Ascending aorta (tissue), 2 donors: ENCODE data around the gene ZC3H13. TPM values are rescaled to one million over a fixed set of nuclear protein-coding genes. Genes with fewer than 3 reads are reported as not detected.

ENCODE experiments used
- DNase-seq, 2 donors: peaks; one replicate each; pipeline ENCODE4 v3.0.0-alpha.2; 2019; ENCODE audit warnings: low spot score in 2 of 2
- H3K27ac ChIP-seq, 2 donors: fragments of 200-600 bp; sonication (generic); one replicate each; pipeline ENCODE4 v1.5.1; 2016 to 2017; ENCODE audit warnings: mild to moderate bottlenecking in 1 of 2
- H3K27me3 ChIP-seq: fragments of 200-600 bp; sonication (generic); one replicate; pipeline ENCODE4 v1.5.1; 2017
- H3K36me3 ChIP-seq, 2 donors: fragments of 200-600 bp; sonication (generic); one replicate each; pipeline ENCODE4 v1.5.1; 2016
- H3K4me1 ChIP-seq, 2 donors: fragments of 200-600 bp; sonication (generic); one replicate each; pipeline ENCODE4 v1.5.1; 2016 to 2017; ENCODE audit warnings: mild to moderate bottlenecking in 1 of 2
- H3K4me3 ChIP-seq, 2 donors: fragments of 200-600 bp; sonication (generic); one replicate each; pipeline ENCODE4 v1.5.1; 2016 to 2017; ENCODE audit warnings: mild to moderate bottlenecking in 1 of 2
- H3K9me3 ChIP-seq, 2 donors: fragments of 200-600 bp; sonication (generic); one replicate each; pipeline ENCODE4 v1.5.1; 2016
- intact Hi-C: fragments of 100-400 bp; cut with DNase I; formaldehyde crosslinking; loops from one replicate; pipeline ENCODE4 v1.15.1; 2023
- total RNA-seq: library from RNA; depleted of rRNA; stranded (reverse); fragments of >200 nt; gene quantifications from one replicate; pipeline ENCODE4 v1.1.0, GENCODE V29; 2016
- TF ChIP-seq, protein P1 (sequence below), 3 experiments: fragments of 200-600 bp in 2 of 3; fragments of 450-650 bp in 1 of 3; sonication (generic) in 2 of 3; IDR thresholded peaks; one replicate each; pipeline ENCODE4 v1.5.1; 2016 to 2019; ENCODE audit warnings: antibody characterized with exemption in 3 of 3, mild to moderate bottlenecking in 1 of 3, moderate library complexity in 1 of 3

The ZC3H13 gene
- total RNA-seq, 1 donor from 2014 or later = 25.8 TPM

DNA sequence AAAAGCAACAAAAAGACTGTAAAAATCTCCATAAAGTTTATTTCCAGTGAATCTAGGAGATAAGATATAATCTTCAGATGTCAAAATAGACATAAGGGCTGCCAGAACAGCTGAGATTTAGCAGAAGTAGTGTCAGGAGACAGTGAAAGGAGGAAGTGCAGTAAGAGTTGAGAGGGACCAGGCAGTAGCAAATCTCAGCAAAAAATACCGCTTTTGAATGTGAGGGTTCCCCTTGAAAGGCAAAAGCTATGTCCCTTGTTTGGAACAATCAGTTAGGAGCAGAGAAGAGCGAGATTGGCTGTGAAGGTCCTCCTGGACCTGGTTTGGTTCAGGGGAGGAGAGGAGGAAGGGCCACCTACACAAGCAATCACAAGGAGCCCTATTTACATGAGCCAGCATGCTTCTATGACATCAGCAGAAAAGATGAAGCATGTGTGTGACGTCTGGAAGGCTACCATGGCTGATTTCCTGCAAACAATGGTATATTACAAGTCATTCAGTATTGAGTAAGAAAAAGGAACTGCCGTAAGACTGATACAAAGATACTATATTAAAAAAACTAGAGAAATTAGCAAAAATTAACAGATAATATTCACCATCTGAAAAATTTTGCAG is 102.1 kb downstream of the ZC3H13 start:
- TF ChIP-seq, protein P1, sequence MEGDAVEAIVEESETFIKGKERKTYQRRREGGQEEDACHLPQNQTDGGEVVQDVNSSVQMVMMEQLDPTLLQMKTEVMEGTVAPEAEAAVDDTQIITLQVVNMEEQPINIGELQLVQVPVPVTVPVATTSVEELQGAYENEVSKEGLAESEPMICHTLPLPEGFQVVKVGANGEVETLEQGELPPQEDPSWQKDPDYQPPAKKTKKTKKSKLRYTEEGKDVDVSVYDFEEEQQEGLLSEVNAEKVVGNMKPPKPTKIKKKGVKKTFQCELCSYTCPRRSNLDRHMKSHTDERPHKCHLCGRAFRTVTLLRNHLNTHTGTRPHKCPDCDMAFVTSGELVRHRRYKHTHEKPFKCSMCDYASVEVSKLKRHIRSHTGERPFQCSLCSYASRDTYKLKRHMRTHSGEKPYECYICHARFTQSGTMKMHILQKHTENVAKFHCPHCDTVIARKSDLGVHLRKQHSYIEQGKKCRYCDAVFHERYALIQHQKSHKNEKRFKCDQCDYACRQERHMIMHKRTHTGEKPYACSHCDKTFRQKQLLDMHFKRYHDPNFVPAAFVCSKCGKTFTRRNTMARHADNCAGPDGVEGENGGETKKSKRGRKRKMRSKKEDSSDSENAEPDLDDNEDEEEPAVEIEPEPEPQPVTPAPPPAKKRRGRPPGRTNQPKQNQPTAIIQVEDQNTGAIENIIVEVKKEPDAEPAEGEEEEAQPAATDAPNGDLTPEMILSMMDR (IDR thresholded peaks at IDR 0.05) = no peak
- no peaks in the 10 kb centered on the region for H3K27me3 ChIP-seq
- H3K9me3 ChIP-seq = no peaks in the 10 kb centered on the region
- intact Hi-C loops = no loop called here
- peaks cover 0 to 3% of the 10 kb centered on the region in 2 donors for H3K36me3 ChIP-seq
- no peaks in the 10 kb centered on the region for H3K4me1 ChIP-seq
- no peak overlapping the region for H3K4me3 ChIP-seq
- no peak for DNase-seq
- no peak overlapping the region for H3K27ac ChIP-seq

DNA sequence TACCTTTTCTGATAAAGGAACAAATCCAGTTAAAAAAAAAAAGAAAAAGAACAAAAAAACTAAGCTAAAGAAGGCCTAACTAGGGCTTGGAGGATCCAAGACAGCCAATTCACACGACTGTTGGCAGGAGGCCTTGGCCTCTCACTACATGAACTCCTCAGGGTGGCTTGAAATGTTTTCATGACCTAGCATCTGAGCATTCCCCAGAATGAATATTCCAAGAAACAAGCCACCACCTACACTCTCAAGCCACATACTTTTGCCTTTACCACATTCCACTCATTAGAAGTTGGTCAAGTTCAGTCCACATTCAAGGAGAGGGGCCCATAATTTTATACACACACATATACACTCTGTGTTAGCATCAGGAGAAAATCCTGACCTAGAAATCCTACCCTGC is 103.4 kb downstream of the ZC3H13 start:
- Histone ChIP-seq H3K36me3 (no peaks in the 10 kb centered on the region), H3K9me3 (no peaks in the 10 kb centered on the region), H3K4me1 (no peaks in the 10 kb centered on the region), H3K27me3 (no peaks in the 10 kb centered on the region), H3K27ac (no peak overlapping the region), H3K4me3 (no peak overlapping the region)
- no peak for DNase-seq
- intact Hi-C loops = no loop called here
- TF ChIP-seq, protein P1 (IDR thresholded peaks at IDR 0.05) = no peak

DNA sequence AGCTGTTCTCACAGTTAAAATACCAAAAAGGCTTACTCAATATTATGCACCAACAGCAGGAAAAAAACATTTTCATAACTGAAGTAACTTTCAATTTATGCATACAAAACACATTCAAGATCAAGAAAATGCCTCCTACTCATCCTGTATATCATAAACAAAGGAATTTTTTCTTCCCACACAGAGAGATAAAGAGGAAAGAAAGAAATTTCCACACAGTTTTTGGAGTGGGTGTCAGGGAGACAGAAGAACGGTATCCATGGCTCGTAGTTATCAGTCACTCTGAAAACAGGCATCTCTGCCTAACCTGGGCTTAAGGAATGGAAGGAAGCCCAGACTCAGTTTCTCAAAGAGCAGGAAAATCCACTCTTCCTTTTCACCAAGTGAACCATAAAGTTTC is 108.6 kb downstream of the ZC3H13 start:
- intact Hi-C loops = no loop called here
- no peak for DNase-seq

GRCh38 chr13:45943120-45943519 is 109.4 kb downstream of the ZC3H13 start:
- Histone ChIP-seq H3K9me3 (no peaks in the 10 kb centered on the region), H3K4me3 (no peak overlapping the region), H3K27ac (no peak overlapping the region), H3K36me3 (no peaks in the 10 kb centered on the region), H3K4me1 (no peaks in the 10 kb centered on the region), H3K27me3 (no peaks in the 10 kb centered on the region)
- TF ChIP-seq, protein P1 (IDR thresholded peaks at IDR 0.05) = no peak
- no peak for DNase-seq
- intact Hi-C loops = no loop called here

More for the DNA sequence above, 108.6 kb downstream of the ZC3H13 start:
- Histone ChIP-seq H3K9me3 (no peaks in the 10 kb centered on the region), H3K4me3 (no peak overlapping the region), H3K36me3 (no peaks in the 10 kb centered on the region), H3K27me3 (no peaks in the 10 kb centered on the region), H3K27ac (no peak overlapping the region), H3K4me1 (no peaks in the 10 kb centered on the region)
- TF ChIP-seq, protein P1 (IDR thresholded peaks at IDR 0.05) = no peak

DNA sequence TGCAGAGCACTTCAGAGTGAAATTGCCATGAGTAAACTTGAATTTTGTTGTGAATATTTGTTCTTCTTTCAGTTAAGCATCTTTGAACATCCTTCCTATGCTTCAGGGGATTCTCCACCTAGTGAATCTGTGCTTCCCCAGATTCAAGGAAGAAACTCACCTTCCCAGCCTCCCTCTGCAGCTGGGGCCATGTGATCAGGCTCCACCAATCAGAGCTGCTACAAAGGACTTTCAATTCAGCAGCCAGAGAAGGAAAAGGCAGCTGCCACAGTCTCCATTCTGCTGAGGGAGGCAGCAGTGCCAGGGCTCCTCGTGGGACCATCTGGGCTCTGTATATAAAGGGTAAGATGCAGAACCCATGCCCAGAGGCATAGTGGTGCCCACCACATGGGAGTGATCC is 111.3 kb downstream of the ZC3H13 start:
- DNase-seq = no peak
- Histone ChIP-seq H3K4me3 (no peak overlapping the region), H3K36me3 (no peaks in the 10 kb centered on the region), H3K4me1 (no peaks in the 10 kb centered on the region), H3K9me3 (no peaks in the 10 kb centered on the region), H3K27ac (no peak overlapping the region), H3K27me3 (no peaks in the 10 kb centered on the region)
- intact Hi-C loops = no loop called here
- TF ChIP-seq, protein P1 (IDR thresholded peaks at IDR 0.05) = no peak

- Histone ChIP-seq H3K9me3 (no peaks in the 10 kb centered on the region), H3K4me1 (no peaks in the 10 kb centered on the region), H3K36me3 (no peaks in the 10 kb centered on the region), H3K4me3 (no peak overlapping the region), H3K27ac (no peak overlapping the region), H3K27me3 (no peaks in the 10 kb centered on the region)
- TF ChIP-seq, protein P1 (IDR thresholded peaks at IDR 0.05) = no peak
- DNase-seq = no peak
- intact Hi-C loops = no loop called here
Observed at GRCh38 chr13:45940061-45940460, 112.5 kb downstream of the ZC3H13 start.
